Immature natural killer cell (primary cell): ENCODE results near the gene SNTA1. TPM values are rescaled to one million over a fixed set of nuclear protein-coding genes. Genes with fewer than 3 reads are reported as not detected.
"Not testable (repeated sequence)": the region's sequence is repeated elsewhere in the genome, so short reads cannot be mapped to it uniquely, and the experiment has no call there.

Experiments used
- DNase-seq, 3 donors: peaks; one replicate each; pipeline ENCODE4 v3.0.0; 2022; ENCODE audit warnings: mixed read lengths in 1 of 3
- H3K27ac Mint-ChIP-seq, 6 donors: one replicate each; pipeline ENCODE4 v1.8.0; 2020; ENCODE audit warnings: mixed read lengths in 6 of 6, mild to moderate bottlenecking in 5 of 6, inconsistent platforms in 4 of 6, moderate library complexity in 3 of 6
- H3K27me3 Mint-ChIP-seq, 3 donors: one replicate each; pipeline ENCODE4 v1.8.0; 2020 to 2021; ENCODE audit warnings: low read depth in 3 of 3, mild to moderate bottlenecking in 3 of 3, mixed read lengths in 3 of 3, moderate library complexity in 3 of 3, inconsistent platforms in 1 of 3
- H3K36me3 Mint-ChIP-seq, 3 donors: one replicate each; pipeline ENCODE4 v1.8.0; 2020; ENCODE audit warnings: mixed read lengths in 3 of 3, inconsistent platforms in 2 of 3, mild to moderate bottlenecking in 2 of 3
- H3K4me1 Mint-ChIP-seq, 2 donors: one replicate each; pipeline ENCODE4 v1.8.0; 2020; ENCODE audit warnings: inconsistent platforms in 2 of 2, mild to moderate bottlenecking in 2 of 2, mixed read lengths in 2 of 2, moderate library complexity in 1 of 2
- H3K4me3 Mint-ChIP-seq, 5 donors: one replicate each; pipeline ENCODE4 v1.8.0; 2020; ENCODE audit warnings: mild to moderate bottlenecking in 5 of 5, mixed read lengths in 5 of 5, inconsistent platforms in 3 of 5, moderate library complexity in 3 of 5
- H3K9me3 Mint-ChIP-seq, 6 donors: one replicate each; pipeline ENCODE4 v1.8.0; 2020; ENCODE audit warnings: mild to moderate bottlenecking in 6 of 6, mixed read lengths in 6 of 6, inconsistent platforms in 4 of 6, moderate library complexity in 3 of 6
- polyA plus RNA-seq, 3 donors: library from polyadenylated mRNA; unstranded; fragments of 300-500 nt; fragmentation: Illumina TruSeq; gene quantifications; one replicate each; pipeline ENCODE4 v1.2.3, GENCODE V29; 2021

The SNTA1 gene
- polyA plus RNA-seq, 3 donors from 2014 or later = 2.4 to 2.8 TPM; not detected in 1

- H3K27ac Mint-ChIP-seq = no peak overlapping the region
- H3K9me3 Mint-ChIP-seq = no peaks in the 10 kb centered on the region
- no peaks in the 10 kb centered on the region for H3K4me1 Mint-ChIP-seq
- H3K4me3 Mint-ChIP-seq = no peak overlapping the region
- no peak for DNase-seq
- no peaks in the 10 kb centered on the region for H3K27me3 Mint-ChIP-seq
- no peaks in the 10 kb centered on the region for H3K36me3 Mint-ChIP-seq
Measured at GRCh38 chr20:33475381-33476152, 32.0 kb upstream of the SNTA1 start.

GRCh38 chr20:33474963-33475362 lies 31.4 kb upstream of the SNTA1 start:
- H3K9me3 Mint-ChIP-seq = no peaks in the 10 kb centered on the region
- no peaks in the 10 kb centered on the region for H3K4me1 Mint-ChIP-seq
- no peaks in the 10 kb centered on the region for H3K27me3 Mint-ChIP-seq
- H3K4me3 Mint-ChIP-seq = no peak overlapping the region
- no peak for DNase-seq
- H3K27ac Mint-ChIP-seq = no peak overlapping the region
- no peaks in the 10 kb centered on the region for H3K36me3 Mint-ChIP-seq

- no peaks in the 10 kb centered on the region for H3K4me1 Mint-ChIP-seq
- H3K36me3 Mint-ChIP-seq = no peaks in the 10 kb centered on the region
- H3K9me3 Mint-ChIP-seq = no peaks in the 10 kb centered on the region
- H3K27me3 Mint-ChIP-seq = no peaks in the 10 kb centered on the region
- no peak overlapping the region for H3K4me3 Mint-ChIP-seq
- no peak overlapping the region for H3K27ac Mint-ChIP-seq
- DNase-seq = no peak
Measured at GRCh38 chr20:33474097-33474873, 30.7 kb upstream of the SNTA1 start.

GRCh38 chr20:33472868-33473435 lies 29.4 kb upstream of the SNTA1 start:
- Mint-ChIP-seq H3K27me3 (no peaks in the 10 kb centered on the region), H3K27ac (no peak overlapping the region), H3K36me3 (no peaks in the 10 kb centered on the region), H3K9me3 (no peaks in the 10 kb centered on the region), H3K4me3 (no peak overlapping the region), H3K4me1 (no peaks in the 10 kb centered on the region)
- DNase-seq = no peak

- no peaks in the 10 kb centered on the region for H3K27me3 Mint-ChIP-seq
- DNase-seq = no peak
- H3K36me3 Mint-ChIP-seq = no peaks in the 10 kb centered on the region
- no peak overlapping the region for H3K27ac Mint-ChIP-seq
- H3K4me1 Mint-ChIP-seq = no peaks in the 10 kb centered on the region
- H3K9me3 Mint-ChIP-seq = no peaks in the 10 kb centered on the region
- no peak overlapping the region for H3K4me3 Mint-ChIP-seq
Measured at GRCh38 chr20:33470866-33471265, 27.3 kb upstream of the SNTA1 start.

- DNase-seq = no peak
- no peaks in the 10 kb centered on the region for H3K27me3 Mint-ChIP-seq
- H3K27ac Mint-ChIP-seq = no peak overlapping the region
- no peak overlapping the region for H3K4me3 Mint-ChIP-seq
- no peaks in the 10 kb centered on the region for H3K36me3 Mint-ChIP-seq
- H3K4me1 Mint-ChIP-seq = no peaks in the 10 kb centered on the region
- H3K9me3 Mint-ChIP-seq = no peaks in the 10 kb centered on the region
Measured at GRCh38 chr20:33470457-33470856, 26.9 kb upstream of the SNTA1 start.

GRCh38 chr20:33466303-33466646 lies 22.7 kb upstream of the SNTA1 start:
- no peak overlapping the region for H3K4me3 Mint-ChIP-seq
- H3K9me3 Mint-ChIP-seq = no peaks in the 10 kb centered on the region
- H3K27ac Mint-ChIP-seq = no peak overlapping the region
- H3K36me3 Mint-ChIP-seq = no peaks in the 10 kb centered on the region
- no peaks in the 10 kb centered on the region for H3K4me1 Mint-ChIP-seq
- H3K27me3 Mint-ChIP-seq = no peaks in the 10 kb centered on the region
- DNase-seq = no peak

GRCh38 chr20:33465481-33466302 lies 22.1 kb upstream of the SNTA1 start:
- Mint-ChIP-seq H3K27ac (no peak overlapping the region), H3K27me3 (no peaks in the 10 kb centered on the region), H3K4me1 (no peaks in the 10 kb centered on the region), H3K36me3 (no peaks in the 10 kb centered on the region), H3K9me3 (no peaks in the 10 kb centered on the region), H3K4me3 (no peak overlapping the region)
- no peak for DNase-seq

- not testable (repeated sequence) for H3K4me1 Mint-ChIP-seq, H3K4me3 Mint-ChIP-seq
Measured at GRCh38 chr20:33464759-33465158, 21.2 kb upstream of the SNTA1 start.

GRCh38 chr20:33463332-33464101 lies 20.0 kb upstream of the SNTA1 start:
- Mint-ChIP-seq H3K36me3 (no peaks in the 10 kb centered on the region), H3K9me3 (no peaks in the 10 kb centered on the region), H3K4me3 (no peak overlapping the region), H3K27ac (no peak overlapping the region), H3K4me1 (no peaks in the 10 kb centered on the region), H3K27me3 (peaks cover 0 to 2% (median 0%) of the 10 kb centered on the region in 3 donors)
- no peak for DNase-seq

More at GRCh38 chr20:33464759-33465158, 21.2 kb upstream of the SNTA1 start:
- not testable (repeated sequence) for DNase-seq, H3K27me3 Mint-ChIP-seq, H3K36me3 Mint-ChIP-seq, H3K9me3 Mint-ChIP-seq
- H3K27ac Mint-ChIP-seq = peak overlapping the region in 1 of 6 donors; percentile 55

- Mint-ChIP-seq H3K27ac (no peak overlapping the region), H3K4me3 (no peak overlapping the region), H3K36me3 (no peaks in the 10 kb centered on the region), H3K4me1 (no peaks in the 10 kb centered on the region), H3K27me3 (peaks cover 0 to 2% (median 0%) of the 10 kb centered on the region in 3 donors), H3K9me3 (no peaks in the 10 kb centered on the region)
- DNase-seq = no peak
Measured at GRCh38 chr20:33460711-33461110, 17.1 kb upstream of the SNTA1 start.

GRCh38 chr20:33459599-33459998 lies 16.0 kb upstream of the SNTA1 start:
- H3K27me3 Mint-ChIP-seq = peaks cover 0 to 2% (median 0%) of the 10 kb centered on the region in 3 donors
- H3K36me3 Mint-ChIP-seq = no peaks in the 10 kb centered on the region
- no peak overlapping the region for H3K4me3 Mint-ChIP-seq
- H3K4me1 Mint-ChIP-seq = no peaks in the 10 kb centered on the region
- H3K9me3 Mint-ChIP-seq = no peaks in the 10 kb centered on the region
- H3K27ac Mint-ChIP-seq = no peak overlapping the region
- no peak for DNase-seq

GRCh38 chr20:33456916-33457642 lies 13.5 kb upstream of the SNTA1 start:
- not testable (repeated sequence) for H3K9me3 Mint-ChIP-seq, H3K27ac Mint-ChIP-seq, H3K27me3 Mint-ChIP-seq, H3K4me3 Mint-ChIP-seq, H3K36me3 Mint-ChIP-seq, H3K4me1 Mint-ChIP-seq
- DNase-seq = peak; percentile 72 to 79 (median 75)
